Stimulated activated memory B cell treated with anti-CD40 and anti-IgM and Interleukin-4, amounts not matched to agents 10 μg/mL and 1 μg/mL and 100 μg/mL, for 72 hours (primary cell): ENCODE data around the gene SRSF3.
"Not testable (repeated sequence)": the region's sequence is repeated elsewhere in the genome, so short reads cannot be mapped to it uniquely, and the experiment has no call there.

Experiments
- ATAC-seq: fragments of 150-1000 bp; cut with Tn5 transposase; 2 replicates; pipeline ENCODE4 v1.10.0; 2021
- H3K27ac Mint-ChIP-seq: one replicate; pipeline ENCODE4 v1.8.0; 2022; ENCODE audit warnings: mild to moderate bottlenecking, mixed read lengths
- H3K27me3 Mint-ChIP-seq: one replicate; pipeline ENCODE4 v1.8.0; 2022; ENCODE audit warnings: mixed read lengths
- H3K36me3 Mint-ChIP-seq: one replicate; pipeline ENCODE4 v1.8.0; 2022; ENCODE audit warnings: mixed read lengths
- H3K4me1 Mint-ChIP-seq: one replicate; pipeline ENCODE4 v1.8.0; 2022; ENCODE audit warnings: mixed read lengths
- H3K4me3 Mint-ChIP-seq: one replicate; pipeline ENCODE4 v1.8.0; 2022; ENCODE audit warnings: mild to moderate bottlenecking, moderate library complexity, mixed read lengths
- H3K9me3 Mint-ChIP-seq: one replicate; pipeline ENCODE4 v1.8.0; 2022; ENCODE audit warnings: mixed read lengths

The SRSF3 gene

DNA sequence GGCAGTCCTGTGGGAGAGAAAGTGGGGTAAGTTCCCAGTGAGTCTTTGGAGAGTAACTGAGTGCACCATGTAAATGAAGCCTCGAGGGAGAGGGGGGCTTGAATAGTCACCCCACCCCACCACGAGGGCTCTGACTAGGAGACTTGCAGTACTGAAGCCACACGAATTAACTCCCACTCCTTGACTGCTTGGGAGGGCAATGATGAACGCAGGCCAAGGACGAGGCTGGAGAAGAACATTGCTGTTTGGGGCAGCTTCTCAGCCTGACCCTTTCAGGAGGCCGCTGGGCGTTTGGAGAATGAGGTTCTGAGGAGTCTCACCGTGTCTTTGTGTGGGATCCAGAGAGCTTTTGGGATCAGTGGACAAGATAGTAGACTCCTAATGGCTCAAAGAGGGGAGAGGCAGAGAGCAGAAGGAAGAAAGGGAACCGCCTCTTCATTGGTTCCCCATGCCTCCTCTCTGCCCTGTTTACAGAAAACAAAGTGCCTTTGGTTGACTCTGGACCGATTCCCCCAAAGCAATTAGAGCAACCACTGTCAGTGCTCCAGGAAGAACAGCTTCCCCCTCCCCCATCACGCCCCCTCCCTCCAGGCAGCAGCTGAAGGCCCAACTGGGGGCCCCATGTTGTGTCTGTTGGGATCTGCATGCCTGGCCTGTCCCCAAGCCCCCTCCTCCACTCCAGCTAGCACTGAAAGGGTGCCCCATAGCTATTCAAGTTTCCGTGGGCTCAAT lies 42.7 kb downstream of the SRSF3 start:
- Mint-ChIP-seq H3K27me3 (no peaks in the 10 kb centered on the region), H3K36me3 (no peaks in the 10 kb centered on the region), H3K4me1 (no peaks in the 10 kb centered on the region), H3K9me3 (no peaks in the 10 kb centered on the region), H3K27ac (no peak overlapping the region), H3K4me3 (no peak overlapping the region)
- no peak for ATAC-seq

DNA sequence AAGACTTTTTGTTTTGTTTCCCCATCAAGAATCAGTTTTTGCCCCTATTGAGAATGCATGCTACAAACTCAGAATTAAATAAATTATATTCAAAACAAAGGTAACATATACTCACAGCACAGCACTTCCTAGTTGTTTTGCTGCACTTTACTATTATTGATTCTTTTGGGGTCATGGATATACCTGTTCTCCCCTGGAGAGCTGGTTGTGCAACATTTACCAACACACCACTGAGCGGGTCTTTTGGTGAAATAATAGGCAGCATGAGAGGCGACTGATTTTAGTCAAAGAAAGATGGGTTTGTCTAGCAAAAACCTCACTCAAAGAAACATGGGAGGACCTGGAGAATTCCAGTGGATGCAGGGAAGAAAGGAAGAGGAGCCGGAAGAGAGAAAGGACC lies 44.4 kb downstream of the SRSF3 start:
- Mint-ChIP-seq H3K9me3 (no peaks in the 10 kb centered on the region), H3K4me1 (no peaks in the 10 kb centered on the region), H3K36me3 (no peaks in the 10 kb centered on the region), H3K27ac (no peak overlapping the region), H3K27me3 (no peaks in the 10 kb centered on the region), H3K4me3 (no peak overlapping the region)
- ATAC-seq, result no peak

DNA sequence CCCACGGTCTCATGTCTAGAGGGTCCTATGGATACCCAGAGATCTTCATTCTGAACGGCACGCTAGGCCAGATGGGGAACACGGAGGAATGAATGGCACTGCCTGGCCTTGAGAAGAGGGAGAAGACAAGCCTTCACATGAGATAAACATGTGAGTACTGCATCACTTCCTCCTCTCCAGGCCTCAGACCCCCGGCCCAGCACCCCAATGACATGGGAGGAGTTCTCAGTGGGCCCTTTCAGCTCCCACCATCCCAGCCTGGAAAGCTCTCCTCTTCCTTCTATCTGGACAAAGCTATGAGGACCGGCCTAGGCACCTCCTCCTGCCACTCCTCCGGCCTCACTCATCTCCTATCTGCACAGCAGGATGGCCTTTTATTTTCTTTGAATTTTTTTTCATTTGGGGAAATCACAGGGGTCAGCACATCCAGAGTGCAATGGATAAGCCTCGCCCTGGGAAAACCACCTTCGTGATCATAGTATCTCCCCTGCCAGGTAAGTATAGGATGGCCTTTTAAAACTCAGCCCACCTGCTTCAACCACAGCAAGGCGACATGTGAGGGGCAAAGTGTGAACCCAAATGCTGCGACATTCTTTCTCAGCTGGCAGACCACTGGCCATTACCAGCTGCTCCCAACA lies 45.1 kb downstream of the SRSF3 start:
- no peak for ATAC-seq
- Mint-ChIP-seq H3K36me3 (no peaks in the 10 kb centered on the region), H3K27ac (no peak overlapping the region), H3K4me3 (no peak overlapping the region), H3K27me3 (no peaks in the 10 kb centered on the region), H3K9me3 (no peaks in the 10 kb centered on the region), H3K4me1 (no peaks in the 10 kb centered on the region)

DNA sequence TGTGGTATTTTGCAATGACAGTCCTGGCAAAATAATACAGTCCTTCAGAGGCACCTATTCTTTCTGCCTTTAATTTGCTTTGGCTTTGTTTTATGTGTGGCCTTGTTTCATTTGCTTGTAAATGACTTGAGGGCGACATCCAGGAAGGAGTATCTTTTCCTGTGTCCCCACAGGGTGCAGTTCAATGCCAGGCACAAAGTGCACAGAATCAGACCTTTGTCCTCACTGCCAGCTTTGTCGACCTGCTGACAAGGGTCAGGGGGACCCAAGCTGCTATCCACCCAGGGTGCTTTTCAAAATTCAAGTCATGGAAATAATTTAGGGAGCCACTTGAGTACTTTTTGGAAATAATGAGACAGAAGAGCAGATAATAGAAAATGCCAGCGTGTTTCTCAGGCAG lies 47.4 kb downstream of the SRSF3 start:
- Mint-ChIP-seq H3K4me3 (no peak overlapping the region), H3K27ac (no peak overlapping the region), H3K9me3 (no peaks in the 10 kb centered on the region), H3K36me3 (no peaks in the 10 kb centered on the region), H3K4me1 (no peaks in the 10 kb centered on the region), H3K27me3 (no peaks in the 10 kb centered on the region)
- no peak for ATAC-seq

DNA sequence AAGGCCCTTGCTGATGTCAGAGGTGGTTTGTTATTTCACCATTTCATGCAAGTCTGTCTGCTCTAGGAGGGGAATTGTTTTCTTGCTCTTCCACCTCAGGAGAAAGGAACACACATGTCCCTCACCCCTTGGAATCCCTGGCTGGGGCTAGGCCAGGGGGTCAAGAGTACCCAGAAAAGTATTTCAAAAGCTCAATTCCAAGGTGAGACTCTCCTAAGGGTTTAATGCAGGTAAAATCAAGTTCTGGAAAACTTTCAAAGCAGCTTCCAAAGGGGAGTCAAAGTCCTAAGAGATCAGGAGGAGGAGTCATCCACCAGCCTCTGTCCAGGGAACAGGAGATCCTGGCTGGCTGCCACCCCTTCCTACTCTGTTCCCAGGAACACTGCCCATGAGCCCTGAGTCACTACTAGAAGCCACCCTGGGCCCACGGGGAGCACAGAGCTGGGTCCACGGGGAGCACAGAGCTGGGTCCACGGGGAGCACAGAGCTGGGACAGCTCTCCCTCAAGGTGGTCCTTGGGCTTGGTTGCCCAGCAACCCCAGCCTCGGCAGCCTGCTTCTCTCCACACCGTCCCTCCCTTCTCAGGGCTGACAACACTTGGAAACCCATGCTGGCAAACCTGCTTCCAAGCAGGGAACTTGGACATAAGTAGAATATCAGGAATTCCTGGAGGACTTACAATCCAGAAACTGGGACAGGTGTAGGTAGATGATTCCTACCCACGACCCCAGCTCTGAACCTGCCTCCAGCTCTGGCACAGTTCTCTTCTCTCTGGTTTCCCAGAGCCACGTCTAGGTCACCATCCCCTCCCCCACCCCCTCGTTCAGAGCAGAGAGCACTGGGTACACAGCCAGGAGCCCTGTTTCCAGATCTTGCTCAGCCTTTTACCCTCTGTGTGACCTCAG lies 49.0 kb downstream of the SRSF3 start:
- no peaks in the 10 kb centered on the region for H3K4me1 Mint-ChIP-seq
- H3K9me3 Mint-ChIP-seq, result no peaks in the 10 kb centered on the region
- no peak overlapping the region for H3K27ac Mint-ChIP-seq

DNA sequence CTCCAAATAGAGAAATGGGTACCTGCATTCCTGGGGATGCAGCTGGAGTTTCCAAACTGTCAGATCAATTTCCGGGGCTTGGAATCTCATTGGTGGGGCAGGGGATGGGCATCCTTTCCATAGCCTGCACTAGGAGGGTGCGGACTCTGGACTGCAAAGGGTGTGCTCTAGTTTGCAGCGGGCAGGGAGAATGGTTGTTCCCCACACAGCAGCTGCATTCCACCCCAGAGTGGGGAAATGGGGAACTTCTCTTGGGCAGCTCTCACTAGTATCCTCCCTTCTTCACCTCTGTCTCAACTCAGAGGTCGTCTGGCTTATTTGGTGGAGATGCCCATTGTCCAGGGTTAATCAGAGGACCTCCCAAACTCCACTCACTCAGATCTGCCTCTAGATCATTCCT lies 49.8 kb downstream of the SRSF3 start:
- Mint-ChIP-seq H3K4me1 (no peaks in the 10 kb centered on the region), H3K27me3 (no peaks in the 10 kb centered on the region), H3K36me3 (no peaks in the 10 kb centered on the region), H3K4me3 (no peak overlapping the region), H3K9me3 (no peaks in the 10 kb centered on the region), H3K27ac (no peak overlapping the region)
- no peak for ATAC-seq

More for the DNA sequence above, 49.0 kb downstream of the SRSF3 start:
- H3K27me3 Mint-ChIP-seq, result no peaks in the 10 kb centered on the region
- no peaks in the 10 kb centered on the region for H3K36me3 Mint-ChIP-seq
- H3K4me3 Mint-ChIP-seq, result no peak overlapping the region
- no peak for ATAC-seq

DNA sequence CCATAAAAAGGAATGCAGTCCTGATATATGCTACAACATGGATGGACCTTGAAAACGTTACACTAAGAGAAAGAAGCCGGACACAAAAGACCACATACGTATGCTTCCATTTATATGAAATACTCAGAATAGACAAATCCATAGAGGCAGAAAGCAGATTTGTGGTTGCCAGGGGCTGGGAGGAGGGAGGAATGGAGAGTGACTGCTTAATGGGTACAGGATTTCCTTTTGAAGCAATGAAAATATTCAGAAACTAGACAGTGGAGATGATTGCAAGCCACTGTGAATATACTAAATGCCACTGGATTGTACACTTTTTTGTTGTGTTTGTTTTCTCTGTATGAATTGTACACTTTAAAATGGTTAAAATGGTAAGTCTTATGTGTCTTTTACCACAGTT lies 54.9 kb downstream of the SRSF3 start:
- no peak overlapping the region for H3K27ac Mint-ChIP-seq
- no peak for ATAC-seq
- no peaks in the 10 kb centered on the region for H3K36me3 Mint-ChIP-seq
- H3K4me1 Mint-ChIP-seq, result peaks cover 28% of the 10 kb centered on the region
- H3K9me3 Mint-ChIP-seq, result no peaks in the 10 kb centered on the region
- H3K4me3 Mint-ChIP-seq, result no peak overlapping the region
- H3K27me3 Mint-ChIP-seq, result no peaks in the 10 kb centered on the region

DNA sequence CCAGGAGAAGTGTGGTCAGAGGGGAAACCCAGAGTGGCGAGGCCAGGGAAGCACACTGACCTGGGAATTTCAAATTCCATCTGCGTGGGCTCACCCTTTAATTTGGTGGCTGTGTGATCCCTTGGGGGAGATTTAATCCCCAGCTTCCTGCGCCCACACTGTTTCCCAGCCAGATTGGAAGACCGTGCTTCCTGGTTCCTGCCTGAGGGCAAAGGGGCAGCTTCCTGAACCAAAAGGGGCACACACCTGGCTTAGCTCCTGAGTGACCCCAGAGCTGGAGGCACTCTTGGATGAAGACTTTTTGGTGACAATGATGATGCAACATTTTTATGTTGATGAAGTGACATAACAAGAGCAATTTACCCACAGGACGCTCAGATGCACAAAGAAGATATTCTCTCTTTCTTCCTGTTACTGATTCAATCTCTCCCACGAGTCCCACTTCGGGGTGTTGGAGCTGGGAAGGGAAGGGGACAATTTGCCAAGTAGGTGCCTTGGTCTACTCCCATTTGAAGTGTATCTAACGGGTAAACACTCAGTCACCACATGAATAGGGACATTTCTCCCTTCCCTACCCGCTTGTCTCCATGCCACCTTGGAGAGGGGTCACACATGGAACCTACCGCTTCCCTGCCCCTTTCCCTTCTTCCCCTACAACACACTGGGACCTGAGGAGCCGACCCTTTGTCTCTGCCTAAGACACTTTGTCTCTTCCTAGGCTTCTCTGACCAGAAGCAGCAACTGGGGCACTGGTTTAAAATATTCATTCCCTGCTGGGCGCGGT lies 55.7 kb downstream of the SRSF3 start:
- no peaks in the 10 kb centered on the region for H3K36me3 Mint-ChIP-seq
- no peaks in the 10 kb centered on the region for H3K27me3 Mint-ChIP-seq
- no peaks in the 10 kb centered on the region for H3K9me3 Mint-ChIP-seq
- no peak overlapping the region for H3K4me3 Mint-ChIP-seq
- peak overlapping the region; percentile 53 for H3K27ac Mint-ChIP-seq
- peaks cover 28% of the 10 kb centered on the region for H3K4me1 Mint-ChIP-seq
- ATAC-seq, result no peak

DNA sequence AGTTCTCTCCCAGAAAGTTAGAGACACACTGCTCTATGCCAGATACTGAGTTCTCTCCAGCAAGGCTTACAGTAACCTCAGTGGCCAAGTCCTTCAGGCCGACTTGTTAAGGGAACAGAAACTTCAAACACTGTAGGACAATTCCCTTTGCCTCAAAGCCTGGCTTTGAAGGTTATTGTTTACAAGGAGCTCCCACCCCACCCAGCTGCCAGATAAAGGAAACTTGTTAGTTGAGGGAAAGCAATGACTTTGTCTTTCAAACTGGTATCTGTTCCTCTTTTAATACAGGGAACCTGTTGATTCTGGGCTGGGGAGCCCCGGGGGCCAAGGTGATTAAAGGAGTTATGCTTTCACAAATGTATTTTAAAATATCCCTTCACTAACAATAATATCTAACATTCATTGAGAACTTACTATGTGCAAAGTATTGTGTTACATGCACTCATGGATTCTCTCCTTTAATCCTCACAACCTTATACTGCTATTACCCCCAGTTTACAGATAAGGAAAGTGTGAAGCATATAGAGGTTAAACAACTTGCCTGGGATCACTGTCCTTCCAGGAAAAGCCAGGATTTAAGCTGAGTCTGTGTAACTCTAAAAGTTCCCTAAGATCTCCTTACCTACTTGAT lies 56.8 kb downstream of the SRSF3 start:
- H3K9me3 Mint-ChIP-seq, result no peaks in the 10 kb centered on the region
- ATAC-seq, result peak; percentile 85
- H3K27ac Mint-ChIP-seq, result peak overlapping the region; percentile 53
- peaks cover 28% of the 10 kb centered on the region for H3K4me1 Mint-ChIP-seq
- H3K36me3 Mint-ChIP-seq, result no peaks in the 10 kb centered on the region
- no peaks in the 10 kb centered on the region for H3K27me3 Mint-ChIP-seq
- H3K4me3 Mint-ChIP-seq, result no peak overlapping the region

DNA sequence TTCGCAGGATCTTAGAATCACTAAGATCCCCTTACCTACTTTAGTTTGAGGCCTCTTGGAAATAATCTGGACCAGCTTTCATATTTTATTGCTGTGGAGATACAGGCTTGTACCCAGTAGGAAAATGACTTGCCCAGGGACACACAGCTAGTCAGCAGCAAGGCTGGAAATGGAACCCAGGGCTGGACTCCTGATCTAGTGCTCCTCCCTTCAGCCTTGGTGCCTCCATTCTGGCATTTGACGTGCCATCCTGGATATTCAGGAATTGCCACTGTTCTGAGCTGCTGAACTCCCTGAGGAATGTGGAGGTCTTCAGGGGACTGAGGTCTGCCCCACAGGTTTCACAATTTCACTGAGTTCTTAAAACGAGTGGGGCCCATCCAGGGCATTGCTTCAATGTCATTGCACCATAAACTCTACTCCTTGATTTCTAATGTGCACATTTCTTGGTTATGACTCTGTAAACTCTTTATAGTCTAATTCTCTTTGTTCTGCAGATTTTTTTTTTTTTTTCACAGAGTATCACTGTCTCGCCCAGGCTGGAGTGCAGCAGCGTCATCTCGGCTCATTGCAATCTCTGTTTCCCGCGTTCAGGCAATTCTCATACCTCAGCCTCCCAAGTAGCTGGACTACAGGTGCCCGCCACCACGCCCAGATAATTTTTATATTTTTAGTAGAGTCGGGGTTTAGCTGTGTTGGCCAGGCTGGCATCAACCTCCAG lies 57.7 kb downstream of the SRSF3 start:
- no peaks in the 10 kb centered on the region for H3K27me3 Mint-ChIP-seq
- H3K36me3 Mint-ChIP-seq, result no peaks in the 10 kb centered on the region
- peak overlapping the region; percentile 24 for H3K27ac Mint-ChIP-seq
- ATAC-seq, result no peak
- no peak overlapping the region for H3K4me3 Mint-ChIP-seq
- no peaks in the 10 kb centered on the region for H3K9me3 Mint-ChIP-seq
- peaks cover 28% of the 10 kb centered on the region for H3K4me1 Mint-ChIP-seq

DNA sequence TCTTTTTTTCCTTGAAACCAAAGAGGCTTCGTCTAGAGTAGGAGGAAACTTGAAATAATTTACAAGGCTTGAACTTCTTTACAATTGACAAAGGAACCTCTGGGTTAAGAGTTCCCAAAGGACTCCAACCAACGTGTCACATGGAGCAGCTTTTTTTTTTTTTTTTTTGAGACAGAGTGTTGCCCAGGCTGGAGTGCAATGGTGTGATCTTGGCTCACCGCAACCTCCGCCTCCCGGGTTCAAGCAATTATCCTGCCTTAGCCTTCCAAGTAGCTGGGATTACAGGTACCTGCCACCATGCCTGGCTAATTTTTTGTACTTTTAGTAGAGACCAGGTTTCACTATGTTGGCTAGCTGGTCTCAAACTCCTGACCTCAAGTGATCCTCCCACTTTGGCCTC lies 60.3 kb downstream of the SRSF3 start:
- peaks cover 28% of the 10 kb centered on the region for H3K4me1 Mint-ChIP-seq
- H3K4me3 Mint-ChIP-seq, H3K27me3 Mint-ChIP-seq, H3K27ac Mint-ChIP-seq, H3K9me3 Mint-ChIP-seq, H3K36me3 Mint-ChIP-seq, ATAC-seq: not testable (repeated sequence)
